Measurements from ENCODE around the gene TPD52L1.

DNA sequence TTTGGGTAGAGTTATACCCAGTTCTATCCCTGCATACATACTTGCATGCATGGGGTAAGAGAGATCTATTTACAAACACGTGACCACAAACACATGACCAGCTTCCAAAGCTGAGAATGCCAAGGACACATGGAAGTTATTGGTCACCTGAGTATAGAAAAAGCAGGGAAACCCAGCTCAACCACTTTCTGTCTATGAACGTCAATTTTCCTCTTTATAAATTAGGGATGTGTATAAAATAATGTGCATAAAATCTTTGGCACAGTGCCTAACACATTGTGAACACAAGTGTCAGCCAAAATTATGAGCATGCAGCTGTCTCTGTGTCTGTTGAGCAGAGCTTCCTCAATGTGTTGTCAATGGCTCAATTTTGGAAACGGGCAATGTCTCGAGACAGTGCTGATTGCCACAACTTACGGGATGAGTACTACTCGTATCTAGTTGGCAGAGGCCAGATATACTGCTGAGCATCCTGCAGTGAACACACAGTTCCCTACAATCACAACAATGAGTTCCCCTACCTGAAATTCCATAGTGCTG, 44.9 kb downstream of the TPD52L1 start:
- TF ChIP-seq, protein P1, sequence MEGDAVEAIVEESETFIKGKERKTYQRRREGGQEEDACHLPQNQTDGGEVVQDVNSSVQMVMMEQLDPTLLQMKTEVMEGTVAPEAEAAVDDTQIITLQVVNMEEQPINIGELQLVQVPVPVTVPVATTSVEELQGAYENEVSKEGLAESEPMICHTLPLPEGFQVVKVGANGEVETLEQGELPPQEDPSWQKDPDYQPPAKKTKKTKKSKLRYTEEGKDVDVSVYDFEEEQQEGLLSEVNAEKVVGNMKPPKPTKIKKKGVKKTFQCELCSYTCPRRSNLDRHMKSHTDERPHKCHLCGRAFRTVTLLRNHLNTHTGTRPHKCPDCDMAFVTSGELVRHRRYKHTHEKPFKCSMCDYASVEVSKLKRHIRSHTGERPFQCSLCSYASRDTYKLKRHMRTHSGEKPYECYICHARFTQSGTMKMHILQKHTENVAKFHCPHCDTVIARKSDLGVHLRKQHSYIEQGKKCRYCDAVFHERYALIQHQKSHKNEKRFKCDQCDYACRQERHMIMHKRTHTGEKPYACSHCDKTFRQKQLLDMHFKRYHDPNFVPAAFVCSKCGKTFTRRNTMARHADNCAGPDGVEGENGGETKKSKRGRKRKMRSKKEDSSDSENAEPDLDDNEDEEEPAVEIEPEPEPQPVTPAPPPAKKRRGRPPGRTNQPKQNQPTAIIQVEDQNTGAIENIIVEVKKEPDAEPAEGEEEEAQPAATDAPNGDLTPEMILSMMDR (IDR thresholded peaks at IDR 0.05) = no peak
- no peak for TF ChIP-seq EZH2 (IDR thresholded peaks at IDR 0.05; ENCODE audit: borderline replicate concordance, insufficient read depth, low read depth, low read length, poor library complexity, severe bottlenecking)
